ENCODE measurements around the gene ADAM33.

- TF ChIP-seq, protein P1, sequence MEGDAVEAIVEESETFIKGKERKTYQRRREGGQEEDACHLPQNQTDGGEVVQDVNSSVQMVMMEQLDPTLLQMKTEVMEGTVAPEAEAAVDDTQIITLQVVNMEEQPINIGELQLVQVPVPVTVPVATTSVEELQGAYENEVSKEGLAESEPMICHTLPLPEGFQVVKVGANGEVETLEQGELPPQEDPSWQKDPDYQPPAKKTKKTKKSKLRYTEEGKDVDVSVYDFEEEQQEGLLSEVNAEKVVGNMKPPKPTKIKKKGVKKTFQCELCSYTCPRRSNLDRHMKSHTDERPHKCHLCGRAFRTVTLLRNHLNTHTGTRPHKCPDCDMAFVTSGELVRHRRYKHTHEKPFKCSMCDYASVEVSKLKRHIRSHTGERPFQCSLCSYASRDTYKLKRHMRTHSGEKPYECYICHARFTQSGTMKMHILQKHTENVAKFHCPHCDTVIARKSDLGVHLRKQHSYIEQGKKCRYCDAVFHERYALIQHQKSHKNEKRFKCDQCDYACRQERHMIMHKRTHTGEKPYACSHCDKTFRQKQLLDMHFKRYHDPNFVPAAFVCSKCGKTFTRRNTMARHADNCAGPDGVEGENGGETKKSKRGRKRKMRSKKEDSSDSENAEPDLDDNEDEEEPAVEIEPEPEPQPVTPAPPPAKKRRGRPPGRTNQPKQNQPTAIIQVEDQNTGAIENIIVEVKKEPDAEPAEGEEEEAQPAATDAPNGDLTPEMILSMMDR (conservative IDR thresholded peaks at IDR 0.05; ENCODE audit: low read depth, low read length), result no peak
- TF ChIP-seq EZH2 (IDR thresholded peaks at IDR 0.05; ENCODE audit: borderline replicate concordance, low read depth, low read length, poor library complexity, severe bottlenecking), result no peak
These were observed 8.4 kb downstream of the ADAM33 start for GRCh38 chr20:3673221-3674070.

All from A673 (cell line).